WI38 (cell line): ENCODE data around the gene APOC3.

ENCODE experiments used
- H3K4me3 ChIP-seq: 2 replicates; pipeline ENCODE4 v1.5.1; 2011; ENCODE audit warnings: low read depth, mild to moderate bottlenecking, control low read depth, low read length
- CTCF ChIP-seq: IDR thresholded peaks from 2 replicates; pipeline ENCODE4 v1.5.1; 2012; ENCODE audit warnings: low read depth, mild to moderate bottlenecking, control low read depth, low read length

Gene APOC3

GRCh38 chr11:116836632-116836991 is 6.9 kb downstream of the APOC3 start:
- no peak for TF ChIP-seq CTCF
- no peak overlapping the region for H3K4me3 ChIP-seq

- no peak within 1 kb of the TSS for H3K4me3 ChIP-seq
- no peak for TF ChIP-seq CTCF
Observed at GRCh38 chr11:116837231-116838091, 7.8 kb downstream of the APOC3 start, which contains the start of gene APOA1. Gene APOA1, minus strand, starts transcription at chr11:116837622. Its CDS starts 235 bp downstream, at chr11:116837387.

- H3K4me3 ChIP-seq, result no peak overlapping the region
- TF ChIP-seq CTCF, result no peak
Observed at GRCh38 chr11:116838321-116839084, 8.8 kb downstream of the APOC3 start.

GRCh38 chr11:116840224-116840745 is 10.6 kb downstream of the APOC3 start:
- TF ChIP-seq CTCF, result peak; percentile 18; the same call in 1 of the 2 replicates

GRCh38 chr11:116840746-116841296 is 11.1 kb downstream of the APOC3 start:
- H3K4me3 ChIP-seq, result no peak overlapping the region
- no peak for TF ChIP-seq CTCF

More at GRCh38 chr11:116840224-116840745, 10.6 kb downstream of the APOC3 start:
- no peak overlapping the region for H3K4me3 ChIP-seq

GRCh38 chr11:116842117-116842516 is 12.4 kb downstream of the APOC3 start:
- no peak overlapping the region for H3K4me3 ChIP-seq
- no peak for TF ChIP-seq CTCF

- no peak for TF ChIP-seq CTCF
- no peak overlapping the region for H3K4me3 ChIP-seq
Observed at GRCh38 chr11:116842909-116843308, 13.2 kb downstream of the APOC3 start.
